Fibroblast of skin of left biceps (primary cell): ENCODE results near the gene LRIG3.
A peak's percentile ranks its signal among the peaks of the same experiment; 100 is the strongest.

Experiments used
- DNase-seq, 2 experiments: peaks; one replicate each; pipeline ENCODE4 v3.0.0-alpha.2; 2013; ENCODE audit warnings: low read depth in 2 of 2

The LRIG3 gene

GRCh38 chr12:58932806-58933681, 12.7 kb upstream of the LRIG3 start:
- DNase-seq = no peak

- no peak for DNase-seq
Measured at GRCh38 chr12:58931518-58931917, 11.2 kb upstream of the LRIG3 start.

GRCh38 chr12:58930770-58931324, 10.5 kb upstream of the LRIG3 start:
- DNase-seq = no peak

GRCh38 chr12:58927120-58927519, 6.8 kb upstream of the LRIG3 start:
- DNase-seq = no peak

- no peak for DNase-seq
Measured at GRCh38 chr12:58926586-58926985, 6.3 kb upstream of the LRIG3 start.

GRCh38 chr12:58925751-58926150, 5.4 kb upstream of the LRIG3 start:
- no peak for DNase-seq

GRCh38 chr12:58925111-58925611, 4.9 kb upstream of the LRIG3 start:
- no peak for DNase-seq

- DNase-seq = no peak
Measured at GRCh38 chr12:58924652-58925051, 4.3 kb upstream of the LRIG3 start.

- DNase-seq = no peak
Measured at GRCh38 chr12:58923781-58924180, 3.5 kb upstream of the LRIG3 start.

GRCh38 chr12:58922849-58923248, 2.5 kb upstream of the LRIG3 start:
- DNase-seq = no peak

GRCh38 chr12:58920961-58921861, 907 bp upstream of the LRIG3 start:
- DNase-seq = no peak

- DNase-seq = no peak
Measured at GRCh38 chr12:58919231-58920101, 838 bp downstream of the LRIG3 start.

- no peak for DNase-seq
Measured at GRCh38 chr12:58918469-58918844, 1.8 kb downstream of the LRIG3 start.

GRCh38 chr12:58917699-58918468, 2.4 kb downstream of the LRIG3 start:
- DNase-seq = no peak

- DNase-seq = peak; percentile 88 to 89
Measured at GRCh38 chr12:58916921-58917511, 3.3 kb downstream of the LRIG3 start.

GRCh38 chr12:58916161-58916621, 4.1 kb downstream of the LRIG3 start:
- no peak for DNase-seq

GRCh38 chr12:58915634-58916033, 4.7 kb downstream of the LRIG3 start:
- DNase-seq = peak; percentile 67 to 71

- DNase-seq = no peak
Measured at GRCh38 chr12:58915037-58915436, 5.3 kb downstream of the LRIG3 start.

GRCh38 chr12:58914457-58914856, 5.8 kb downstream of the LRIG3 start:
- DNase-seq = no peak

- no peak for DNase-seq
Measured at GRCh38 chr12:58907391-58907790, 12.9 kb downstream of the LRIG3 start.
